Memory B cell (primary cell): ENCODE measurements around the gene ZNF652.
"Not testable (repeated sequence)": the region's sequence is repeated elsewhere in the genome, so short reads cannot be mapped to it uniquely, and the experiment has no call there.

ENCODE experiments used
- ATAC-seq: fragments of 150-1000 bp; cut with Tn5 transposase; 2 replicates; pipeline ENCODE4 v1.10.0; 2021; ENCODE audit warnings: low read depth, mild to moderate bottlenecking, moderate library complexity
- DNase-seq, 2 donors: peaks; one replicate each; pipeline ENCODE4 v3.0.0; 2022; ENCODE audit warnings: low spot score in 2 of 2
- H3K27ac Mint-ChIP-seq: one replicate; pipeline ENCODE4 v1.8.0; 2022; ENCODE audit warnings: mild to moderate bottlenecking, moderate library complexity, mixed read lengths
- H3K27me3 Mint-ChIP-seq: one replicate; pipeline ENCODE4 v1.8.0; 2022; ENCODE audit warnings: mixed read lengths
- H3K36me3 Mint-ChIP-seq: one replicate; pipeline ENCODE4 v1.8.0; 2022; ENCODE audit warnings: mild to moderate bottlenecking, mixed read lengths
- H3K4me1 Mint-ChIP-seq: one replicate; pipeline ENCODE4 v1.8.0; 2022; ENCODE audit warnings: mixed read lengths
- H3K4me3 Mint-ChIP-seq: one replicate; pipeline ENCODE4 v1.8.0; 2022; ENCODE audit warnings: mild to moderate bottlenecking, moderate library complexity, mixed read lengths
- H3K9me3 Mint-ChIP-seq: one replicate; pipeline ENCODE4 v1.8.0; 2022; ENCODE audit warnings: mixed read lengths

ZNF652 gene

DNA sequence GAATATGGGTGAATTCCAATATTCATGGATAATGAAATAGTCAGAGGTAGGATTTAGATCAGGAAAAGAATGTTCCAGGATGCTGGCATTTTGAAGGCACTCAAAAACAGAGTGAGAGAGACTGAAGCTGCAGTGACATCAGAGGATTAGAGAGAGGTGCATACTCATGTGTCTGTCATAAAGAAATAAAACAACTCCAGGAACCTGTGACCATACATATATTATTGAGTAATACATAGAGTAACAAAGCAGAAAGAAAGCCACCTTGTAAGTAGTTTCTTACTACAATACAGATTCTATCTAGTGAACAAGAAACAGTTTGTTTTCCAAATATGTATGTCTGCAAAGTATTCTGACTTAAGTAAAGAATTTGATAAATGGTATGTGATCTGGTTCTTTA is 69.1 kb downstream of the ZNF652 start:
- no peak for ATAC-seq
- H3K27me3 Mint-ChIP-seq: no peaks in the 10 kb centered on the region
- H3K4me1 Mint-ChIP-seq: no peaks in the 10 kb centered on the region
- peaks cover 6% of the 10 kb centered on the region for H3K36me3 Mint-ChIP-seq
- DNase-seq: no peak
- peak overlapping the region; percentile 24 for H3K27ac Mint-ChIP-seq
- H3K4me3 Mint-ChIP-seq: no peak overlapping the region
- no peaks in the 10 kb centered on the region for H3K9me3 Mint-ChIP-seq

DNA sequence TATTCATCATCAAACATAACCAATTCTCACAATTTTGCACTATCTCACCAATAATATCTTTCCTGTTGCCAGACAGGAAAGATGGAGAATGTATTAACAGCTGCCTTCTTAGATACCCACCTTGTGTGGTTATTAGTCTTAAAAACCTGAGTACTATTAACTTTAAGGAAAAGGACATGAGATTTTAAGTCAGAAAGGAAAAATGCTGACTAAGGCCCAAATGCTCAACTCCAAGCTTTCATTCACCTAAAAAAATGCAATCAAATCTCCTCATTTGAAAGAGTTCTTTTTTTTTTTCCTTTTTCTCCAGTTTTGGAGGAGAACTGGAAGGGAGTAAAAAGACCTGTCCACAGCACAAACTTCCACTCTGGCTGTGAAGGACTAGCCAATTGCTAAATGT is 70.1 kb downstream of the ZNF652 start:
- Mint-ChIP-seq H3K36me3 (peaks cover 6% of the 10 kb centered on the region), H3K27ac (peak overlapping the region; percentile 24), H3K27me3 (no peaks in the 10 kb centered on the region), H3K9me3 (no peaks in the 10 kb centered on the region), H3K4me1 (no peaks in the 10 kb centered on the region), H3K4me3 (no peak overlapping the region)
- ATAC-seq: no peak
- no peak for DNase-seq

DNA sequence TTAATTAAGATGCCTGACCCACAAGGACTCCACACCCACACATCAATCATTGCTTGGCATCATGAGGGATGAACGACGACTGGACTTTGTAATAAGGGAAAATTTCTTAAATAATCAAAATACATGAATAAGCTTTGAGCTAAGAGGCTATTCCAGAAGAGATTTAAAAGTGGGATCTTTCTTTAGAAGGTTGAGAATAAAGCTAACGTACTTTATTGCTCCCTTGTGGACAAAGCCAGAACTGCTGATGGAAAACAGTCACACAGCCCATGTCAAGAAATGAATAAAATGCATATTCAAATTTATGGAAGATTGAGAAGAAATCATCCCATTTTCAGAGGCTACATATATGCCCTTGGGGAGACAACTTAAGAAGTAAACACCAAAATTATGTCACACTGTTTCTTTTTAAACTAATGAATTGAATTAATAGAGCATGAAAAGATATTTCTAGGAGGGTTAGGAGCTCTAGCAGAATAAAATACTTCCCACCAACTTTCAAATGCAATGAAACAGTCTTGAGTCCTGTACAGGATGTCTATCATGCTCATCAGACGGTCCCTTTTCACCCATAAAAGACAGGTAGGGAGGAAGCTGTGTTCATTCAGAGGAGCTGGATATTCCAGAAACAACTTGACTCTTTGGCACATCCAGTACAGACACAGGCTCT is 71.2 kb downstream of the ZNF652 start:
- DNase-seq (no peak), ATAC-seq (no peak)
- Mint-ChIP-seq H3K27me3 (no peaks in the 10 kb centered on the region), H3K4me1 (no peaks in the 10 kb centered on the region), H3K36me3 (peaks cover 6% of the 10 kb centered on the region), H3K27ac (peak overlapping the region; percentile 24), H3K4me3 (no peak overlapping the region), H3K9me3 (no peaks in the 10 kb centered on the region)

DNA sequence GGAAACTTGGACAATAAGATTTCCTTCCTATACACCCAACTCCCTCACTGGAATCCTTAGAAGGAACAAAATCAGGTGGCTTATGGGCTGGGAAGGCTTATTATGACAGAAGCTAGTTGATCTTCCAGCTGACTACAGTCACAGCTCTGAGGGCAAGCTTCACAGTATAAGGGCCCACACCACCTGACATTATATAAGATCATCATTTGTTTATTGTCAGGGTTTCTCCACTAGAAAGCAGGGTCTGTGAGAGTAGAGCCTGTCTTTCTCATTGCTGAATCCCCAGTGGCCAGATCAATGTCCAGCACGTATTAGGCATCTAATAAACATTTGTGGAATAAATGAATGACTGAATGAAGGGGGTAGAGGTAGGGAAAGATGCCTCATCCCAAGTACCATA is 73.7 kb downstream of the ZNF652 start:
- ATAC-seq (no peak), DNase-seq (no peak)
- Mint-ChIP-seq H3K9me3 (no peaks in the 10 kb centered on the region), H3K27ac (no peak overlapping the region), H3K27me3 (peaks cover 2% of the 10 kb centered on the region), H3K4me1 (no peaks in the 10 kb centered on the region), H3K4me3 (no peak overlapping the region), H3K36me3 (peaks cover 6% of the 10 kb centered on the region)

DNA sequence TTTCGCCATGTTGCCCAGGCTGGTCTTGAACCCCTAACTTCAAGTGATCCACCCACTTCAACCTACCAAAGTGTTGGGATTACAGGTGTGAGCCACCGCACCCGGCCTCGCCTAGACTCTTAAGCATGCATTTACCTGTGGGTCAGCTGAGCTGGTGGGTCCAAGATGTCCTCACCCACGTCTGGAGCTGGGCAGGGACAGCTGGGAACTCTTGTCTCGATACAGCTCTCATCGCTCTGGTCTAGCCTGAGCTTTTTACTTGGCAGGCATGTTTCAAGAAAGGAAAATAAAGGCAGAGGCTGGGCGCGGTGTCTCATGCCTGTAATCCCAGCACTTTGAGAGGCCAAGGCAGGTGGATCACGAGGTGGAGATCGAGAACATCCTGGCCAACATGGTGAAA is 74.6 kb downstream of the ZNF652 start:
- no peak for DNase-seq
- no peak for ATAC-seq
- Mint-ChIP-seq H3K36me3 (peaks cover 5% of the 10 kb centered on the region), H3K27me3 (peaks cover 3% of the 10 kb centered on the region), H3K4me1 (no peaks in the 10 kb centered on the region), H3K9me3 (no peaks in the 10 kb centered on the region), H3K4me3 (no peak overlapping the region), H3K27ac (no peak overlapping the region)

DNA sequence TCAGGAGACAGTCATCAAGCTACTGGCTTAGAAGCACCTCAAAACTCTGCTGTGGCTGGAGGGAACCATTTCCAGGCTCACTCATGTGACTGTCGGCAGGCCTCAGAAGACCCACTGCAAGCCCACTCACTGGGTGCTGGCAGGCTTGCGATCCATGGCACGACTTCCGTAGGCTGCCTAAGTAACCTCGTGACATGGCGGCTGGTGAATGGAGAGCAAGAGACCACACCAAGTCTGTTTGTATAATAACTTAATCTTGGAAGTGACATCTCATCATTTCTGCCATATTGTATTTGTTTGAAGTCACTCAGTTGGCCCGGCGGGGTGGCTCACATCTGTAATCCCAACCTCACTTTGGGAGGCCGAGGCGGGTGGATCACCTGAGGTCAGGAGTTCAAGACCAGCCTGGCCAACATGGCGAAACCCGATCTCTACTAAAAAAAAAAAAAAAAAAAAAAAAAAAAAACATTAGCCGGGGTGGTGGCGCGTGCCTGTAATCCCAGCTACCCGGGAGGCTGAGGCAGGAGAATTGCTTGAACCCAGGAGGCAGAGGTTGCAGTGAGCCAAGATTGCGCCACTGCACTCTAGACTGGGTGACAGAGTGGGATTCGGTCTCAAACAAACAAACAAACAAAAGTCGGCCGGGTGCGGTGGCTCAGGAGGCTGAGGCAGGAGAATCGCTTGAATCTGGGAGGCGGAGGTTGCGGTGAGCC is 75.6 kb downstream of the ZNF652 start:
- not testable (repeated sequence) for H3K27me3 Mint-ChIP-seq, ATAC-seq

DNA sequence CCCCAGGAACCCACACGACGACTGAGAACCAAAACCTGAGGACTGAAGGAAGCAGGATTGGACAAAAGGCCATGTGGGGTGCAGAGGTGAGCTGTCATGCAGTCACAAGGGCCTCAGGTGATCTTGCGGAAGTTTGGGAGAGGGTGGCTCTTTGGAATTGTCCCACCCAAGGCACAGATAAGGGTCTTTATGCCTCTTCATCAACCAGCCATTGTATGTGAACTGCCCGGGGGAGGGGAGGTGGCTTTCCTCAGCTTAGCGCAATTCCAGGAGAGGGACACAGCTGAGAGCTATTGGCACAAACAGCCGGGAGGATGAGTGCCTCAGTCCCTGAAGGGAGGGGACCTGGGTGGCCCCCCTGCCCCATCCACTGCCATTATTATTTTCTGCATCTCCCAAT is 76.3 kb downstream of the ZNF652 start:
- no peak for ATAC-seq
- DNase-seq: no peak
- Mint-ChIP-seq H3K36me3 (no peaks in the 10 kb centered on the region), H3K9me3 (no peaks in the 10 kb centered on the region), H3K27ac (no peak overlapping the region), H3K4me1 (no peaks in the 10 kb centered on the region), H3K4me3 (no peak overlapping the region), H3K27me3 (peaks cover 5% of the 10 kb centered on the region)

More for the DNA sequence above, 75.6 kb downstream of the ZNF652 start:
- not testable (repeated sequence) for H3K9me3 Mint-ChIP-seq, H3K36me3 Mint-ChIP-seq, H3K27ac Mint-ChIP-seq, H3K4me3 Mint-ChIP-seq, DNase-seq, H3K4me1 Mint-ChIP-seq

DNA sequence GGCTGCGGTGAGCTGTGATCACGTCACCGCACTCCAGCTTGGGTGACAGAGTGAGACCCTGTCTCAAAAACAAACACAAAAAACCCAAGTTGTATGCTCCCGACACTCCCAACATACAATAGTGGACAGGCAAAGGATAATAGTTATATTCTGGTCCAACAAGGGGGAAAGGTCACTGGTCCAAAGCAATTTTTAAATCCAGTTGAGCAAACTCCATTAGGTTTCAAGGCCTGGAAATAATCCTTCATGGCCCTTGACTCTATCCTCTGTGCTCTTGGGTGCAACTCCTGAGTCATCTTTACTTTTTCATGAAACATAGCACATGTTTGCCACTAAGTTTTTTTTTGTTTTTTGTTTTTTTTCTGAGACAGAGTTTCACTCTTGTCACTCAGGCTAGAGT is 81.1 kb downstream of the ZNF652 start:
- DNase-seq: no peak
- H3K4me1 Mint-ChIP-seq: no peaks in the 10 kb centered on the region
- H3K4me3 Mint-ChIP-seq: no peak overlapping the region
- H3K36me3 Mint-ChIP-seq: peaks cover 1% of the 10 kb centered on the region
- H3K9me3 Mint-ChIP-seq: no peaks in the 10 kb centered on the region
- H3K27ac Mint-ChIP-seq: no peak overlapping the region
- H3K27me3 Mint-ChIP-seq: peaks cover 5% of the 10 kb centered on the region
- no peak for ATAC-seq

DNA sequence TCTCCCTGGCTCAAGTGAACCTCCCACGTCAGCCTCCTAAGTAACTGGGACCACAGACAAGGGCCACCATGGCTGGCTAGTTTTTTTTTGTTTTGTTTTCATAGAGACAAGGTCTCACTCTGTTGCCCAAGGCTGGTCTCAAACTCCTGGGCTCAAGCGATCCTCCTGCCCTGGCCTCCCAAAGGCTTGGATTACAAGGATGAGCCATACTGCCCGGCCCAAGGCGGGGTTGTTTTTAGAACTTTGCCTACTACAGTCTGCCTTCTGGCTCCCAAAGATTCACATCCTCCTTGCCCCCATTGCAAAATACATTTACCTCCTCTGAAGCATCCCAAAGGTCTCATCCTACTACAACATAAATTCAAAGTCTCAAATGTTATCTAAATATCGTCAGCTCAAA is 82.0 kb downstream of the ZNF652 start:
- peaks cover 1% of the 10 kb centered on the region for H3K36me3 Mint-ChIP-seq

DNA sequence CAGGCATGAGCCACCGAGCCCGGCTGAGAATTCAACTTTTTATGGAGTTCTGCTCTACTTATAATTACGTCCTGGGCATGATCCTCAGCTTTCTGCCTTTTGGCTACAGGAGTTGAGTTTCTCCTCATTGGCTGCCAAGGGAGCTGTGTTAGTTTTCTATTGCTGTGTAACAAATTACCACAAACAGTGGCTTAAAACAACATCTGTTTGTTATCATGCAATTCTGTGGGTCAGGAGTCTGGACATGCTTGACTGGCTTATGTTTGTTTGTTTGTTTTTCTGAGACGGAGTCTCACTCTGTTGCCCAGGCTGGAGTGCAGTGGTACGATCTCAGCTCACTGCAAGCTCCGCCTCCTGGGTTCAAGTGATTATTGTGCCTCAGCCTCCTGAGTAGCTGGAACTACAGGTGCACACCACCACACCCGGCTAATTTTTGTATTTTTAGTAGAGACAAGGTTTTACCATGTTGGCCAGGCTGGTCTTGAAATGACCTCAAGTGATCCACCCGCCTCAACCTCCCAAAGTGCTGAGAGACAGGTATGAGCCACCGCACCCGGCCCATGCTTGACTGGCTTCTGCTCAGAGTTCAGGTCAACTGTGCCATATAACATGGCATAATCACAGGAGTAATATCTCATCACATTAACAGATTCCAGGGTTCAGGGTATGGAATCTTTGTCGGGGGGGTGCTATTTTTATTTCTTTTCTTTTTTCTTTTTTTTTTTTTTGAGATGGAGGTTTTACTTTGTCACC is 82.6 kb downstream of the ZNF652 start:
- H3K36me3 Mint-ChIP-seq, ATAC-seq, H3K27ac Mint-ChIP-seq, H3K4me1 Mint-ChIP-seq, DNase-seq, H3K9me3 Mint-ChIP-seq, H3K27me3 Mint-ChIP-seq, H3K4me3 Mint-ChIP-seq: not testable (repeated sequence)

More for the DNA sequence above, 82.0 kb downstream of the ZNF652 start:
- H3K4me3 Mint-ChIP-seq: no peak overlapping the region
- H3K27ac Mint-ChIP-seq: no peak overlapping the region
- no peaks in the 10 kb centered on the region for H3K4me1 Mint-ChIP-seq
- H3K9me3 Mint-ChIP-seq: no peaks in the 10 kb centered on the region
- ATAC-seq: no peak
- H3K27me3 Mint-ChIP-seq: peaks cover 5% of the 10 kb centered on the region
- no peak for DNase-seq

DNA sequence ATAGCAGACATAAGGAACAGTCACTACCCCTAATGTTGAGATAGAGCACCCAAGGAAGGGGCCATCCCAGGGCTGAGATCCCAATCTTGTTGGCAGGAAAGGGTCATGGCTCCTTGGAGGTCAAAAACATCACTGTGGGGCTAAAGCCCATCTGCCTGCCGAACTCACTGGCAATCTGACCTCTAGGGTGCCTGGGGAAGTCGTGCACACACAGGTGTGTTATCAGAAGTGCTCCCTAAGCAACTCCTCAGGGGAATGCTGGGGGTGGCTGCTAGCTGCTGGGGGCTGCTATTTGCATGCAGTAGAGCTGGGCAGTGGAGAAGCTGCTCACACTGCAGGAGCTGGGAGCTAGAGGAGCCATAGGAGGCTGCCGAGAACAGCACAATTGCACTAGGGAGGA is 84.0 kb downstream of the ZNF652 start:
- no peaks in the 10 kb centered on the region for H3K9me3 Mint-ChIP-seq
- no peak overlapping the region for H3K4me3 Mint-ChIP-seq

DNA sequence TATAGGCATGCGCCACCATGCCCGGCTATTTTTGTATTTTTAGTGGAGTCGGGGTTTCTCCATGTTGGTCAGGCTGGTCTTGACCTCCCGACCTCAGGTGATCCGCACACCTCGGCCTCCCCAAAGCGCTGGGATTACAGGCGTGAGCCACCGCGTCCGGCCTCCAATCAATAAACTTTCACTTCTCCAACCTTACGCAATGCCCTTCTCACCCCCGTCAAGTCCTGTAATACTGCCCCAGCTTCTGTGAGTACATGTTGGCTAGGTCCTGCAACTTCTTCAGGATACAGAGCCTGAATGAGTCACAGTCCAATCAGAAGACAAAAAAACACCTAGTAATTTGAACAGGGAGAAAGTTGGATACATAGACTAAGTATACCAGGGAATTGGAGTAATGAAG is 84.4 kb downstream of the ZNF652 start:
- H3K4me3 Mint-ChIP-seq: no peak overlapping the region
- DNase-seq (no peak), ATAC-seq (no peak)
- peaks cover 1% of the 10 kb centered on the region for H3K36me3 Mint-ChIP-seq
- H3K27me3 Mint-ChIP-seq: peaks cover 3% of the 10 kb centered on the region
- no peaks in the 10 kb centered on the region for H3K4me1 Mint-ChIP-seq
- H3K27ac Mint-ChIP-seq: no peak overlapping the region
- no peaks in the 10 kb centered on the region for H3K9me3 Mint-ChIP-seq

More for the DNA sequence above, 84.0 kb downstream of the ZNF652 start:
- H3K27ac Mint-ChIP-seq: no peak overlapping the region
- H3K27me3 Mint-ChIP-seq: peaks cover 3% of the 10 kb centered on the region
- ATAC-seq (no peak), DNase-seq (no peak)
- no peaks in the 10 kb centered on the region for H3K4me1 Mint-ChIP-seq
- peaks cover 1% of the 10 kb centered on the region for H3K36me3 Mint-ChIP-seq

DNA sequence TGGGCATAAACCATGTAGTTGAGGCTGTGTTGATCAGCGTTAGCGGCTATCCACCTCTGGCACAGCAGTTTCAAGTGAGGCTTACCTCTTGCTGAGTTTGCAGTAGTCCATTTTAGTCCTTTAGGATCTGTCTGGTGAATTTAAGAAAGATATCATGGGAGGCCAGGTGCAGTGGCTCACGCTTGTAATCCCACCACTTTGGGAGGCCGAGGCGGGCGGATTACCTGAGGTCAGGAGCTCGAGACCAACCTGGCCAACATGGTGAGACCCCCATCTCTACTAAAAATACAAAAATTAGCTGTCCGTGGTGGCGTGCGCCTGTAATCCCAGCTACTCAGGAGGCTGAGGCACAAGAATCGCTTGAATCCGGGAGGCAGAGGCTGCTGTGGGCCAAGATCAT is 86.1 kb downstream of the ZNF652 start:
- not testable (repeated sequence) for H3K4me1 Mint-ChIP-seq, ATAC-seq, H3K4me3 Mint-ChIP-seq, H3K27ac Mint-ChIP-seq, H3K27me3 Mint-ChIP-seq, H3K36me3 Mint-ChIP-seq, DNase-seq, H3K9me3 Mint-ChIP-seq

DNA sequence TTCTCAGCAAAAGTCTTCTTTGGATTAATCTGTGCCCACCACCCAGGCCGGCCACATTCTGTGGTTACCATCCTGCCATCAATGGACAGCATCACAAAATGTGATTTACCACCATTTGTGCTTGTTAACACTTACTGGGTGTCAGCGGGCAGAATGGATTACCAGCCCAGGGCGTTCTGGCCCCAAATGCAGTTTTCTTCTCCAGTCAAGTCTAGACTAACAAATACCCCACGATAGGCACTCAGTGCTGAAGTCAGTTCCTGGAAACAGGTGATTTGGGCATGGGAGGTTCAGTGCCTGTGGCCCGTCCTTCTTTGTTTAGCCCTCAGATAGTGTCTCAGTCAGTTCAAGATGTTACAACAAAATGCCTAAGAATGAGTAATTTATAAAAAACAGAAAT is 92.7 kb downstream of the ZNF652 start:
- Mint-ChIP-seq H3K27me3 (peaks cover 5% of the 10 kb centered on the region), H3K4me3 (no peak overlapping the region), H3K9me3 (no peaks in the 10 kb centered on the region), H3K27ac (no peak overlapping the region), H3K36me3 (no peaks in the 10 kb centered on the region), H3K4me1 (no peaks in the 10 kb centered on the region)
- ATAC-seq (no peak), DNase-seq (no peak)
